Ectodermal cell (in vitro differentiated cells): ENCODE results near the gene BCL11B.

Source experiments
- H3K27ac ChIP-seq: 2 replicates; pipeline ENCODE4 v1.7.0; 2013; ENCODE audit warnings: mild to moderate bottlenecking, low read depth, low read length; ENCODE audit not compliant: insufficient read depth, poor library complexity, severe bottlenecking
- H3K27me3 ChIP-seq: 2 replicates; pipeline ENCODE4 v1.7.0; 2013; ENCODE audit warnings: mild to moderate bottlenecking, low read length; ENCODE audit not compliant: insufficient read depth, control insufficient read depth, poor library complexity, severe bottlenecking
- H3K36me3 ChIP-seq: one replicate; pipeline ENCODE4 v1.7.0; 2013; ENCODE audit warnings: low read length; ENCODE audit not compliant: control insufficient read depth, insufficient read depth
- H3K4me1 ChIP-seq: one replicate; pipeline ENCODE4 v1.7.0; 2013; ENCODE audit warnings: low read length; ENCODE audit not compliant: control insufficient read depth, insufficient read depth
- H3K4me3 ChIP-seq: 2 replicates; pipeline ENCODE4 v1.7.0; 2013; ENCODE audit warnings: low read depth, low read length, control low read depth; ENCODE audit not compliant: insufficient read depth
- H3K9me3 ChIP-seq: 2 replicates; pipeline ENCODE4 v1.7.0; 2013; ENCODE audit warnings: mild to moderate bottlenecking, low read length, moderate library complexity; ENCODE audit not compliant: control insufficient read depth
- WGBS, 2 experiments: methylation state at CpG; one replicate each; pipeline ENCODE4 v1.1.7; 2013; ENCODE audit warnings: missing lambda C conversion rate in 2 of 2; 5-methylcytosine and 5-hydroxymethylcytosine counted together

The BCL11B gene

DNA sequence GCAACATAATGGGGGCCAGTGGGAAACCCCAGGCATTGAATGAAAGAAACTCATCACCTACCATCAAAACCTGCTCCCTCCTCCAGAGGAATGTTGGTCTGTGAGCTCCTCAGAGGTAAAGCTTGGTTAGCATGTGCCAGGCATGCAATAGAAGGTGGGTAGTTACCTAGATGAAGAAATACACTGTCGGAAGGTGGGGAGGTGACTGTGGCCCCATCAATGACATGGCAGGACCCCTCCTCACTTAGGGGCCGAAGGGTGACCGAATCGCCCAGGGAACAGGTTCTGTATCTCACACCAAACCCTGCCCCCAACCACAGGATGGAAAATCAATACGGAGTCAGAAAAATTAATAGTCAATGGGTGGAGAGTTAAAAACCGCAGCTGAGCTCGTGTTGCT, 135.6 kb downstream of the BCL11B start:
- Histone ChIP-seq H3K27me3 (no peaks in the 10 kb centered on the region), H3K9me3 (no peaks in the 10 kb centered on the region), H3K4me3 (no peak overlapping the region), H3K27ac (no peak overlapping the region), H3K36me3 (no peaks in the 10 kb centered on the region), H3K4me1 (peaks cover 5% of the 10 kb centered on the region)
- WGBS, 2 experiments: 95 to 96% methylated on average over 7 of the region's 7 CpGs

DNA sequence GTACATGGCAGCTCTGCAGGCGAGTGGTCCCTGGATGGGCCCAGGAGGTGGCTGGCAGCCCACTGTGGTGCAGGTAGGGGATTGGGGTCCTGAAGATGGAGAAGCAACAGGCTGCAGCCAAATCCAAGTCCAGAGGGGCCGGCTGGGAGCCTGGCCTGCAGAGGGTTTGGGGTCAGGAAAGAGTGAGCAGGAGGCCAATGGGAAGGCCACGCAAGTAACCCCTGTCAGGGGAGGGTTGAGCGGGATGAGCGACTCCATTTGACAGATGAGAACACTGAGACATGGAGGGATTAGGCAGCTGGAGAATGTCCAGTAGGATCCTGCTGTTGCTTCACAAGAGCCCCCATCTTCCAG, 136.0 kb downstream of the BCL11B start:
- no peak overlapping the region for H3K27ac ChIP-seq
- H3K4me3 ChIP-seq: no peak overlapping the region
- no peaks in the 10 kb centered on the region for H3K27me3 ChIP-seq
- peaks cover 5% of the 10 kb centered on the region for H3K4me1 ChIP-seq
- no peaks in the 10 kb centered on the region for H3K9me3 ChIP-seq
- H3K36me3 ChIP-seq: no peaks in the 10 kb centered on the region
- 93 to 97% methylated on average over 5 of the region's 5 CpGs for WGBS, 2 experiments

DNA sequence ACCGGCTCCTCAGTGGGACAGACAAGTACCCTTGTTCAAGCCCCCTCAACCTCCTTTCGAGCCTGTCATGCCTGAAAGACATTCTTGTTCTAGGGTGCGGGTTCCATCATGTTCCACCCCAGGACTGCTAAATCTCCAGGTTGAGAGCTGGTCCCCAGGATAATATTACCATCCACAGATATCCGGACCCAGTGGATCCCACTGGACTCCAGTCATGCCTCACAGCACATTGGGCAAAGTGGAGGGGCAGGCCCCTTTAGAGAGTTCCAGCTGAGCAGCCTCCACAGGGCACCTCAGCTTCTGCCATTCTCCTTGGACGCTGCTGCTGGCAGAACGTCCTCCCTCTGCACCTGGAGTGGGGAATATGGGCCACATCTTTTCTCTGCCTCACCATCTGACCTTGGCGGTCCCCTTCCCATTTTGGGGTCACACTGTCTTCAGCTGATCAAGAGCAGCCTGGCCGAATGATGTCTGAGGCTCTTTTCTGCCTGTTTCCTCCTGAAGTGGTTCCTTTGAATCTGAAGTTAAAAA, 137.4 kb downstream of the BCL11B start:
- Histone ChIP-seq H3K4me1 (peaks cover 5% of the 10 kb centered on the region), H3K27ac (no peak overlapping the region), H3K9me3 (no peaks in the 10 kb centered on the region), H3K36me3 (no peaks in the 10 kb centered on the region), H3K4me3 (no peak overlapping the region), H3K27me3 (no peaks in the 10 kb centered on the region)
- WGBS, 2 experiments: 90 to 93% methylated on average over 8 of the region's 8 CpGs

DNA sequence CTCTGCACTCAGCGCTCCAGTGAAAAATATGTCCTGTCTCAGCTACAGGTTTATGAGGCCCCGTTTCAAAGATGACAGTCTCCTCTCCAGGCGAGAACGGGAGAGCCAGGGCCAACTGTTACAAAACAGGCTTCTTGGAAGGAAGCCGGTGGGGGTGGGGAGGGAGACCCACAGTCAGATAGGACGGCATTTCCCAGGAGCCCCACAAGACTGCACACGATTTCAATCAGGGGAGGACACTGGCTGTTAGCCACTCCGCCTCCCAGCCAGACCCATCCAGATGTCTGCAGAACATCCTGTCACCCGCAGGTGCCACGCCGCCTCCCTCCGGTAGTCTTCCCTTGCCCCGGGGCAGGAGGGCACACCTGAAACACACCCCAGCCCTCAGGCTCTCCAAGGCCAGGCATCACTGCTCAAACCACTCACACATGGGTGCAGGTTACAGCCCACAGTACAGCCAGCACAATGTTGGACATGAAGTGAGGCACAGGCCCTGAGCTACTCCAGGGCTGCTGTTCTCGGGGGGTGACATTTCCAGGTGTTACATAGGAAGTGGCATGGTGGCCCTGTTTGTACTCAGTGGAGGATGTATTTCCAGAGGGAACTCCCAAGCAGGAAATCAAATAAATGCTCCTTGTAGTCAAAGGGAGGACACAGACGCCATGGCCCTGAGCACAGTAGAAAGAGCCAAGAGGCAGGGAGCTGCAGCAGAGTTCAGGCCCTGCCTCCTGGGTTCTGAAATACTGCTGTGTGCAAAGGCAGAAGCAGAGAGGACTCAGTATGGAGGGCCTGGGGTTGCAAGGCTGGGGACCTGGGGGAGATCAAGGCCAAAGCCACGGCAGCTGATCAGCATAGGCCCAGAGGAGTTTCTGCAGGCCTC, 138.1 kb downstream of the BCL11B start:
- Histone ChIP-seq H3K36me3 (no peaks in the 10 kb centered on the region), H3K4me3 (no peak overlapping the region), H3K27me3 (no peaks in the 10 kb centered on the region), H3K4me1 (peaks cover 5% of the 10 kb centered on the region), H3K9me3 (no peaks in the 10 kb centered on the region), H3K27ac (no peak overlapping the region)
- WGBS, 2 experiments: 85 to 87% methylated on average over 16 of the region's 16 CpGs

DNA sequence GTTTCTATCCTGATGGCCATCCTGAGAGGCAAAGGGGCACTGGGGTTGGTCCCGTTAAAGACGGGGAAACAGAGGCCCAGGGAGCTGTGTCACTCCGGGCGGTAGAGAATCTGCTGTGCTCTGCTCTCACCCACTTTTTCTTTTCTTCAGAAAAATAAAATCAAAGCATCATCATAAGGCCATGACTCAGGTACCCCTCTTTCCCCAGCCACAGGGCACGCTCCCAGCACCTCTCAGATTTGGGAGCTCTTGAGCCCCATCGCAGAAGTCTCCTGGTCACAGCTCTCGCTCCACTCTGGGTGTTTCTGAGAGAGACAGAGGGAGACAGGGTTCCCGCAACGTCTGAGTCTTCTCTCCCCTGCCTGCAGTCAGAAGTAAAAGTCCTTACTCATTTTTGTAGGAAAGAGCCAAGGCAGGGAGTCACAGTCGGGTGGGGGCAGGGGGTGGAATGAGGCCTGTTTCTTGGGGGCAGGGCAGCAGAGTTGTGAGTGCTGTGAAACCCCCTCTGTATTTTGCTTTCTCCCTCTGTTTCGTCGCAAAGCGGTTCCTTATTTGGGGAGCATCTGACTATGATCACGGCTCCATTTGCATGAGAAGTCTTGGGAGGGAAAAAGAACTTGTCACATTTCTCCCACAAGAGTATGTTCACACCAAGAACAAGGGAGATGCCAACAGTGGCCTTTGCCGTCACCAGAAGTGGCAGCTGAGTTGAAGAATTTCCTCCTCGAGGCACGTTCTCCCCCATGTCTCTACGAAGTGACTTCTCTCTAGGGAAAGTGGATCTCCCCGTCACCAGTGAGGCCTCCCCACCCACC, 139.0 kb downstream of the BCL11B start:
- Histone ChIP-seq H3K9me3 (no peaks in the 10 kb centered on the region), H3K36me3 (no peaks in the 10 kb centered on the region), H3K27me3 (no peaks in the 10 kb centered on the region), H3K4me3 (no peak overlapping the region), H3K27ac (no peak overlapping the region), H3K4me1 (peaks cover 5% of the 10 kb centered on the region)
- 70 to 75% methylated on average over 19 of the region's 19 CpGs for WGBS, 2 experiments

DNA sequence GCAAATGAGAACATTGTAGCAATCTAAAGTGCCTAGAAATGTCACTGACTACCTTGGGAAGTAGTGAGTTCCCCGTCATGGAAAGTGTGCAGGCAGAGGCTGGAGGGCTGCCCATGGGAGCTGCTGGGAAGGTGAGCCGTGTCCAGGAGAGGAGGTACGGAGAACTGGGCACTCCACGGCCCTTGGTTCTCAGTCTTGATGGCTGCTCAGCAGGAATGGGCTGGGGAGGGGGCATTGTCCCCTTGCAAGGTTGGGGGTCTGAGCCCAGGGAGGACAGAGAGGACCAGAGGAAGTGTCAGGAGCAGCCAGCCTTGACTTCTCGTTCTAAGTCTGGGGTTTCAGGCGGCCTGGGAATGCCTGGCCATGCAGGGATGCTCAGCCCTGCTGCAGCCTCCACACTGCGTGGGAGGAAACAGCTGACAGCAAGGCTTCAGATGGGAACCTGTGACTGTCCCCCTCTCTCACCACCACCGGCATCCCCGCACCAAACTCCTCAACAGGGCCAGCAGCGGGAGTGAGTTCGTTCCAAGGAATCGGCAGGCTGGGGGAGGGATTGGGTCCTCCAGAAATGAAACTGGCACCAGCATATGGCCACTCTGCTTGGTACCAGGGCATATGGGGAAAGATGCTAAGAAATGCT, 140.2 kb downstream of the BCL11B start:
- H3K36me3 ChIP-seq: no peaks in the 10 kb centered on the region
- no peaks in the 10 kb centered on the region for H3K27me3 ChIP-seq
- H3K9me3 ChIP-seq: no peaks in the 10 kb centered on the region
- 89 to 92% methylated on average over 12 of the region's 12 CpGs for WGBS, 2 experiments
- H3K27ac ChIP-seq: no peak overlapping the region
- no peak overlapping the region for H3K4me3 ChIP-seq
- peaks cover 5% of the 10 kb centered on the region for H3K4me1 ChIP-seq

DNA sequence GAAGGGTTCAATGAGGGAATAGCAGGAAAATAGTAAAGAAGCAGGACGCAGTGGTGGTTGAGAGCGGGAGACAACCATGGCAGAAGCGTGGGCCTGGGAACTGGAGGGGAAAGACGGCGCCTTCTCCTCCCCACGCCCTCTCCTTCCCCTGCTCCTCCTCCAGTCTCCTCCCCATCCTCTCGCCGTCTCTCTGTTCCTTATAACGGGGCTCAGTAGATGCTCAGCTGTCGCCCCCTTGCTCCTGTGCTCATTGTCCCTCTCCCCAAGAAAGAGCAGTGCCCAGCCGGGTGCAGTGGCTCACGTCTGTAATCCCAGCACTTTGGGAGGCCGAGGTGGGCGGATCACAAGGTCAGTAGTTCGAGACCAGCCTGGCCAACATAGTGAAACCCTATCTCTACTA, 142.0 kb downstream of the BCL11B start:
- Histone ChIP-seq H3K36me3 (no peaks in the 10 kb centered on the region), H3K27me3 (no peaks in the 10 kb centered on the region), H3K27ac (no peak overlapping the region), H3K9me3 (no peaks in the 10 kb centered on the region), H3K4me1 (peaks cover 5% of the 10 kb centered on the region), H3K4me3 (no peak overlapping the region)
- 83 to 88% methylated on average over 15 of the region's 15 CpGs for WGBS, 2 experiments

DNA sequence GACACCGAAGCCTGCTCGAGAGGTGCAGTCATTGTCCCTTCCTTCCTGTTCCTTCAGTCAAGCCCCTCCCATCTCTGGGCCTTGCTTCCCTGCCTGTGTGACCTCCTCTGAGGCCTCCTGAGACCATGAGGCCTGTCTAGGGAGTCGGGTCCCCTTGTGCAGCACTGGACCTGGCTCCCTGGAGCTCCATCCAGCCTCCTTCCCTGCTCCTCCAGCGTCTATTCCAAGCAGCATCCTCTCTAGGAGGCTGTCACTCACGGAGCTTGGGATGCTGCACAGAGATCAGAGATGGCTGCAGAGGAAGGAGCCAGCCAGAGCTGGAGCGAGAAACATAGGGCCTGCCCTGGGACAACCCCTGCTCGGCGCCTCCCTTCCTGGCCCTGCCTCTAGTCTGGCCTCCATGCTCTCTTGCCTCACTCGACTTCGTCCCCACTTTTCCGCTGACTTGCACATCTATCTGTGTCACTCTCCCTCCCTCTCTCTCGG, 142.7 kb downstream of the BCL11B start:
- WGBS, 2 experiments: 86 to 88% methylated on average over 12 of the region's 12 CpGs
- H3K27me3 ChIP-seq: no peaks in the 10 kb centered on the region
- H3K27ac ChIP-seq: no peak overlapping the region
- H3K4me1 ChIP-seq: peaks cover 5% of the 10 kb centered on the region
- H3K4me3 ChIP-seq: no peak overlapping the region
- no peaks in the 10 kb centered on the region for H3K36me3 ChIP-seq
- no peaks in the 10 kb centered on the region for H3K9me3 ChIP-seq

DNA sequence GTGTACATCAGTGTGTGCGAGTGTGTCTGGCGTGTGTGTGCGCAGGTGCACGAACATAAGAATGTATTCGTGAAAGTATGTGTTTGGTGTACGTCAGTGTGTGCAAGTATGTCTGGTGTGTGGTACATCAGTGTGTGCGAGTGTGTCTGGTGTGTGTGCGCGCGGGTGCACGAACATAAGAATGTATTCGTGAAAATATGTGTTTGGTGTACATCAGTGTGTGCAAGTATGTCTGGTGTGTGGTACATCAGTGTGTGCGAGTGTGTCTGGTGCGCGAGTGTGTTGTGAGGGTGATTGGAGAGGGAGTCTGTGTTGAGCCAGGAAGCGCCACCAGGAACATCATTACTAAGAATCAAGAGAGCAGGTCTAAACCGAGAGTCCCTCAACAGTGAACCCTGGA, 143.8 kb downstream of the BCL11B start:
- Histone ChIP-seq H3K4me1 (peaks cover 3% of the 10 kb centered on the region), H3K9me3 (no peaks in the 10 kb centered on the region), H3K27me3 (no peaks in the 10 kb centered on the region), H3K36me3 (no peaks in the 10 kb centered on the region), H3K27ac (no peak overlapping the region), H3K4me3 (no peak overlapping the region)
- WGBS, 2 experiments: 95 to 96% methylated on average over 16 to 17 of the region's 17 CpGs
